ENCODE results near the gene TMEM151B. TPM values are rescaled to one million over a fixed set of nuclear protein-coding genes. Genes with fewer than 3 reads are reported as not detected.
A peak's percentile ranks its signal among the peaks of the same experiment; 100 is the strongest.

Gene TMEM151B
- total RNA-seq, 1 experiment from 2014 or later, result not detected

- Histone ChIP-seq H3K9me2 (ENCODE audit: insufficient read depth) (no peaks in the 10 kb centered on the region), H3K4me2 (ENCODE audit: low read length) (no peak overlapping the region), H3K27ac (ENCODE audit: low read depth, low read length) (no peak overlapping the region), H3K79me2 (ENCODE audit: insufficient read depth, low read length) (peaks cover 55% of the 10 kb centered on the region), H3K36me3 (ENCODE audit: control insufficient read depth in 1 of 2, insufficient read depth in 2 of 2, low read length in 2 of 2) (peaks cover 16 to 42% of the 10 kb centered on the region in 2 experiments; a peak in 3 of 4 replicates), H3K4me3 (replicated peaks in 1 of 2; ENCODE audit: low read depth in 1 of 2, low read length in 2 of 2) (no peak overlapping the region), H3K4me1 (ENCODE audit: control insufficient read depth in 1 of 2, insufficient read depth in 2 of 2, low read length in 2 of 2) (peaks cover 10 to 28% of the 10 kb centered on the region in 2 experiments; a peak in 3 of 4 replicates), H2AFZ (ENCODE audit: low read depth, low read length, poor library complexity, severe bottlenecking) (no peak overlapping the region), H3K9ac (ENCODE audit: low read length) (no peak overlapping the region), H3K27me3 (ENCODE audit: insufficient read depth, low read length) (no peaks in the 10 kb centered on the region), H3K9me3 (ENCODE audit: control insufficient read depth in 1 of 2, insufficient read depth in 1 of 2, low read depth in 1 of 2, low read length in 2 of 2) (no peaks in the 10 kb centered on the region), H4K20me1 (ENCODE audit: insufficient read depth) (peaks cover 4% of the 10 kb centered on the region; the same call in 1 of the 2 replicates)
- intact Hi-C loops (cut with micrococcal nuclease), result no loop called here
- no peak for ATAC-seq
- DNase-seq (ENCODE audit: low read depth, low spot score), result no peak
- no TSS peak for BruUV-seq (replicated peaks)
- ChIA-PET POLR2A (no interaction called here), RAD21 (ENCODE audit: low non-redundant PET in 1 of 2, low total read pairs in 2 of 2, uncharacterized antibody in 2 of 2, unreplicated experiment in 2 of 2) (no interaction called here), CTCF (interaction anchor here (1.5 kb wide), 1 partner anchor 10 kb away, joined by 7 read pairs; no protein-coding TSS in a partner anchor)
- no peak for TF ChIP-seq YY1 (IDR thresholded peaks at IDR 0.05; ENCODE audit: extremely low read depth, insufficient replicate concordance, low read depth, low read length)
- TF ChIP-seq REST (IDR thresholded peaks at IDR 0.05; ENCODE audit: low read depth), result no peak
- no peak for TF ChIP-seq ZFX (IDR thresholded peaks at IDR 0.05)
These were observed 42.2 kb upstream of the TMEM151B start for GRCh38 chr6:44228031-44228430.

DNA sequence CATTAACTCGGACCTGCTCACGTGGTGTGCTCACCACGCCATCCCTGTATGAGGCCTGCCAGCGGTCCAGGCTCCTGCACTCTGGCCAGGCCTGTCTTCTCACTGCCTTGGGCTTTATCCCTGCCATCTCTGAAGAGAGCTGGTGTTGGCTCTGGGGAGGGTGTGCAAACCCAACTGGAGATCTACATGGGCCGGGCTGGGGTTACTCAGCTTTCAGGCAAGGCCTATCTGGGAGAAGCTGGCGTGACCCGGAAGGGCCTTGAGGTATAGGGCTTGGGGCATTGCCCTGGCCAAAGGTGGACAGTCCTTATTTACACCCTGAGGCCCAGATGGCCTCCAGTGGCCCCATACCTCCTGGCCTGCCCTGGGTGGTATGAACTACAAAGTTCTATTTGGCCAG, 41.8 kb upstream of the TMEM151B start:
- no peaks in the 10 kb centered on the region for H3K9me2 ChIP-seq (ENCODE audit: insufficient read depth)
- H3K4me1 ChIP-seq (ENCODE audit: control insufficient read depth in 1 of 2, insufficient read depth in 2 of 2, low read length in 2 of 2), result peaks cover 10 to 30% of the 10 kb centered on the region in 2 experiments; a peak in 3 of 4 replicates
- H3K4me3 ChIP-seq (replicated peaks in 1 of 2; ENCODE audit: low read depth in 1 of 2, low read length in 2 of 2), result no peak overlapping the region
- RAD21 ChIA-PET (ENCODE audit: low non-redundant PET in 1 of 2, low total read pairs in 2 of 2, uncharacterized antibody in 2 of 2, unreplicated experiment in 2 of 2), result no interaction called here
- CTCF ChIA-PET, result interaction anchor here (1.5 kb wide), 1 partner anchor 9 kb away, joined by 7 read pairs; no protein-coding TSS in a partner anchor
- no peak overlapping the region for H3K27ac ChIP-seq (ENCODE audit: low read depth, low read length)
- H2AFZ ChIP-seq (ENCODE audit: low read depth, low read length, poor library complexity, severe bottlenecking), result no peak overlapping the region
- no peak overlapping the region for H3K9ac ChIP-seq (ENCODE audit: low read length)
- peaks cover 18 to 44% of the 10 kb centered on the region in 2 experiments; a peak in 3 of 4 replicates for H3K36me3 ChIP-seq (ENCODE audit: control insufficient read depth in 1 of 2, insufficient read depth in 2 of 2, low read length in 2 of 2)
- H3K4me2 ChIP-seq (ENCODE audit: low read length), result no peak overlapping the region
- ATAC-seq (no peak), DNase-seq (ENCODE audit: low read depth, low spot score) (no peak)
- H4K20me1 ChIP-seq (ENCODE audit: insufficient read depth), result peaks cover 4% of the 10 kb centered on the region; the same call in 1 of the 2 replicates
- H3K27me3 ChIP-seq (ENCODE audit: insufficient read depth, low read length), result no peaks in the 10 kb centered on the region
- H3K79me2 ChIP-seq (ENCODE audit: insufficient read depth, low read length), result peaks cover 55% of the 10 kb centered on the region
- POLR2A ChIA-PET, result no interaction called here
- intact Hi-C loops (cut with micrococcal nuclease), result no loop called here
- no peaks in the 10 kb centered on the region for H3K9me3 ChIP-seq (ENCODE audit: control insufficient read depth in 1 of 2, insufficient read depth in 1 of 2, low read depth in 1 of 2, low read length in 2 of 2)
- no TSS peak for BruUV-seq (replicated peaks)
- 0 out of 2 replicates have a peak, but pooled peaks have one; percentile 7 for TF ChIP-seq ZFX (IDR thresholded peaks at IDR 0.05)
- no peak for TF ChIP-seq POLR2AphosphoS5 (IDR thresholded peaks at IDR 0.05; ENCODE audit: low read depth, low read length)
- TF ChIP-seq REST (IDR thresholded peaks at IDR 0.05; ENCODE audit: low read depth), result no peak
- TF ChIP-seq, protein P1, sequence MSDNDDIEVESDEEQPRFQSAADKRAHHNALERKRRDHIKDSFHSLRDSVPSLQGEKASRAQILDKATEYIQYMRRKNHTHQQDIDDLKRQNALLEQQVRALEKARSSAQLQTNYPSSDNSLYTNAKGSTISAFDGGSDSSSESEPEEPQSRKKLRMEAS (IDR thresholded peaks at IDR 0.05), result no peak

Data from HCT116 (cell line).